ENCODE measurements around the gene HERC6. TPM values are rescaled to one million over a fixed set of nuclear protein-coding genes. Genes with fewer than 3 reads are reported as not detected.

The HERC6 gene
- total RNA-seq, result 3.9 and 6.7 TPM in 2 replicates

DNA sequence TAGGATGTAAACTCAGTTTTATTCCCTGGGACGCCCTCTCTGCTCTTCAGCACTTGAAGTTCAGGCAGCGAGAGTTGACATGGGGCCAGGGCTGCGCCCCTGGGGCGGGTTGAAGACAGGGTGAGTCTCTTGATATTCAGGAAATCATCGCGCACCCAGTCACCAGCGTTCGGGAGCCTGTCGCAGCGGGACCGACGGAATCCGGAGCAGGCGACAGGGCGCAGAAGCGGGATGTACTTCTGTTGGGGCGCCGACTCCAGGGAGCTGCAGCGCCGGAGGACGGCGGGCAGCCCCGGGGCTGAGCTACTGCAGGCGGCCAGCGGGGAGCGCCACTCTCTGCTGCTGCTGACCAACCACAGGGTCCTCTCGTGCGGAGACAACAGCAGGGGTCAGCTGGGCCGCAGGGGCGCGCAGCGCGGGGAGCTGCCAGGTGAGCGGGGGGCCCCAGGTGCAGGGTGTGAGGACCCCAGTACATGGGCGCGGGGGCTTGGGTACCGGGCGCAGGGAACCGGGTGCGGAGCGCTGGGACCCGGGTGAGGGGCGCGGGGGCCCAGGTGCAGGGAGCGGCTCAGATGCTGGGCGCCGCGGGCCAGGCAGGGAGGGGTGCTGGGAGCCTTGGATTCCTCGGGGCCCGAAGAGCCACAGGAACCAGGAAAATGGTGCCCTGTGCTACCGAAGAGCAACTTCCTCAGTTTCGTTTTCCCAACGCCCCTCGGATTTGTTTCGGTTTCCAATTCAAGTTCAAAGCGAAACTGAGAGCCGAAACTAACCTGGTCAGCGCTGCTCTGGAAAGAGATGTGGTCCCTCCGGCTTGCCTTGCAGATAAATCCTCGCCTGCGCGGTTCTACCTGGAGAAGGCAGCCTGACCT, at the start of gene HERC6:
Gene HERC6 (plus strand): TSS at position 162 of the 869 bp plus-strand sequence. CDS start 70 bp downstream, at position 232.

DNA sequence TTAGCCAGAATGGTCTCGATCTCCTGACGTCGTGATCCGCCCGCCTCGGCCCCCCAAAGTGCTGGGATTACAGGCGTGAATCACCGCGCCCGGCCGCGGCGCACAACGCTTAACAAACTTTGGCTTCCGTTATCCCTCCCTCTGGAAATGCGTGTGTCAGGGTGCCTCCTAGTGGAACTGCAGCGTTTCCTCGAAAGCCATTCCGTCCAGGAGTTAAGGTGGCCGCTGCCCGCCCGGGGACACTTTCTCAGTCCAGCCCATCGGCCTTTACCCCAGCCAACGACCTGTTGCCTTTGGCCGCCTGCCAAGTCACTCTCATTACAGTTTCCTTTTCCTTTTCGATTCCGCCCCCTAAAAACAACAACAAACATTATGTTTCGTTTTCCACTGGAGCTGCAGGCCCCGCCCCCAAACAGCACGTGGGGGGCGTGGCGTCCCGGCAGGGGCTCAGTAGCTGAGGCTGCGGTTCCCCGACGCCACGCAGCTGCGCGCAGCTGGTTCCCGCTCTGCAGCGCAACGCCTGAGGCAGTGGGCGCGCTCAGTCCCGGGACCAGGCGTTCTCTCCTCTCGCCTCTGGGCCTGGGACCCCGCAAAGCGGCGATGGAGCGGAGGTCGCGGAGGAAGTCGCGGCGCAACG, 78.1 kb downstream of the HERC6 start, which contains the start of gene HERC5:
Gene HERC5 (plus strand): TSS at position 450 of the 637 bp plus-strand sequence. CDS start 151 bp downstream, at position 601.

Small RNA genes lying within 50 kb of the gene (small RNA-seq; reads per million reads assigned to genes)
- gene RF00019, result not detected

Other genes with a start within 250 kb of the HERC6 start
- gene ABCG2, start 220.2 kb upstream of the HERC6 start, total RNA-seq, result 36.7 and 40.2 TPM in 2 replicates
- gene PPM1K, start 94.3 kb upstream of the HERC6 start, total RNA-seq, result 6.9 and 9.0 TPM in 2 replicates
- 1.1 and 2.0 TPM in 2 replicates for gene HERC5, start 78.3 kb downstream of the HERC6 start, total RNA-seq
- 63.0 and 82.0 TPM in 2 replicates for gene PYURF, start 144.9 kb downstream of the HERC6 start, total RNA-seq
- gene HERC3, start 213.6 kb downstream of the HERC6 start, total RNA-seq, result 8.2 and 12.8 TPM in 2 replicates